Astrocyte of the cerebellum (primary cell): ENCODE results near the gene NDRG3.

Source experiments
- DNase-seq: peaks from one replicate; pipeline ENCODE4 v3.0.0-alpha.2; 2011; ENCODE audit warnings: low read depth
- H3K4me3 ChIP-seq: 2 replicates; pipeline ENCODE4 v1.5.1; 2011; ENCODE audit warnings: mild to moderate bottlenecking, low read depth, low read length, moderate library complexity
- CTCF ChIP-seq: IDR thresholded peaks from 2 replicates; pipeline ENCODE4 v1.5.1; 2012; ENCODE audit warnings: low read length, low read depth, moderate library complexity, mild to moderate bottlenecking; ENCODE audit errors: missing control alignments
- in situ Hi-C: cut with HindIII; loops from 2 replicates; pipeline ENCODE4 v1.10.0; 2017; ENCODE audit warnings: low sequenced_read_pairs

The NDRG3 gene

DNA sequence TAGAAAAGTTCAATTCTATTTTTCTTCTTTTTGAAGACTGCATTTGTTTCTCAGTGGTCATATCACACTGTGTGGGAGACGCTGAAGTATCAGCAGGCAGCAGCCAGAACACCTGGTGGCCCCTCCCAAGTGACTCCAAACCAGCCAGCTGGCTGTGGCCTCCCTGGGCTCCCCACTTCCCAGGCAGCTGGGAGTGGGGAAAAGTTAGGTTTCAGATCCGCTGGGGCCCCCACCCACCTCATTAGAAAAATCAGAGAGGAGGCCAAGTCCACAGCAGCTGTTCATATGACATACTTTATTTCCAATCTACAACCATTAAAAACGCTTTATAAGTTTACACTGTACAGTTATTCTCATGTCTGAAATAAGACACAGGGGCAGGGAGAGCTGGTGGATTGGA lies 31.3 kb upstream of the NDRG3 start:
- DNase-seq, result no peak
- no peak for TF ChIP-seq CTCF
- H3K4me3 ChIP-seq, result no peak overlapping the region
- in situ Hi-C loops, result no loop called here

DNA sequence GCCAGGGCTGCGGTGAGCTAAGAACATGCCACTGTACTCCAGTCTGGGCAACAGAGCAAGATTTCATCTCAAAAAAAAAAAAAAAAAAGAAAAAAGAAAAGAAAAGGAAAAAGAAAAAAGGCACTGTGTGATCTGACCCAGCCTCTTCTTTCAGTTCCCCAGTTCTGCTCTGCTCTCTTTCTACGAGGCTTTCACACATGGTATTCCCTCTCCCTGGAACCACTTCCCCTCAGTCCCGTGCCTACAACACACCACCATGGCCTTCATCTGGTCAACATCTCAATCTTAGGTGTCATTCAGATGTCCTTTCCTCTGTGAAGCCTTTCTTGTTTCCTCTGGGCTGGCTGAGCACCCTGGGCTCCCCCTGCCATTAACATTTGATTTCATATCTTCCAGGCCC lies 29.9 kb upstream of the NDRG3 start:
- H3K4me3 ChIP-seq, result no peak overlapping the region
- TF ChIP-seq CTCF, result no peak
- in situ Hi-C loops, result no loop called here
- no peak for DNase-seq

DNA sequence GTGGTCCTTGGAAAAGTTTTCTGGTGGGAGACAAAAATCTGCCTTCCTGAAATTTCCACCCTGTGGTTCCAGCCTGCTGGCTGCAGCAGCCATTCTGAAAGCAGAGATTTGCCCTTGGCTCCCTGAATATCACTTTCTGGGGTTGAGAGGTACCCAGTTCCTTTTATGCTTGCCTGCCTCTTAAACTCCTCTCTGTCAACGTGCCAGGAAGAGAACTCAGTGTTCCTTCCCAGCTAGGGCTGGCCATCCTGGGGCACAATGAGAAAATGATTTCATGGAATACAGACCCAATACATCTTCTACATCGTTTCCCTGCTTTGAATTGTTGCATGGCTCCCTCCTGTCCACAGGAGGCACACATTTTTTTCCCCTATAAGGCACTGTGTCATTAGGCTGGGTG lies 29.3 kb upstream of the NDRG3 start:
- in situ Hi-C loops, result no loop called here
- no peak overlapping the region for H3K4me3 ChIP-seq
- TF ChIP-seq CTCF, result no peak
- DNase-seq, result no peak

- H3K4me3 ChIP-seq, result peak within 1 kb of the TSS; percentile 70
- peak; percentile 75 for TF ChIP-seq CTCF
- DNase-seq, result peak; percentile 92
- in situ Hi-C loops, result loop anchor here (25.0 kb wide), 2 partner anchors 211 to 286 kb away; partner anchors contain the start of gene TGIF2
Measured at GRCh38 chr20:36773597-36774390, 27.9 kb upstream of the NDRG3 start, which contains the start of gene DSN1. DSN1 (minus strand) TSS chr20:36773763; CDS start chr20:36771458, 2,305 bp downstream.

DNA sequence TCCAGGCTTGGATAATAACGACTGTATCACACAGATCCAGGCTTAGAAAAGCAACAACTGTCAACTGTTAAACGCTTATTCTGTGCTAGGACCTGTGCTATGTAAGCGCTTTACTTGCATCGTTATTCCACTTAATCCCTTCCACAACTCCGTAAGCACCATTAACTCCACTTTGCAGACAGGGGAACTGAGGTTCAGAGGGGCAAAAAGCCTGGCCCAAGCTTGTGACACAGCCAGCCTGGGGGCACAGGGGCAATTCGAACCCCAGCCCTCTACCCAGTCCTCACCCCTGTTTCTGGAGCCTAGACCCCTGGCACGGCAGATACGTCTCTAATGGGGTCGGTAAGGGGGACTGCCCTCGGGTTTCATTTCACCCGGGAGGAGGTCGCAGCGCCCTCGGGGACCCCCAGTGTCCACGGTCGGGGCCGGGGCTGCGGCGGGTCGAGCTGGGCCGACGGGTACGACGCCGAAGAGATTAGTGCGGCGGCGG lies 27.3 kb upstream of the NDRG3 start:
- in situ Hi-C loops, result loop anchor here (25.0 kb wide), 2 partner anchors 211 to 286 kb away; partner anchors contain the start of gene TGIF2
- no peak for DNase-seq
- TF ChIP-seq CTCF, result no peak
- peak overlapping the region; percentile 70 for H3K4me3 ChIP-seq

DNA sequence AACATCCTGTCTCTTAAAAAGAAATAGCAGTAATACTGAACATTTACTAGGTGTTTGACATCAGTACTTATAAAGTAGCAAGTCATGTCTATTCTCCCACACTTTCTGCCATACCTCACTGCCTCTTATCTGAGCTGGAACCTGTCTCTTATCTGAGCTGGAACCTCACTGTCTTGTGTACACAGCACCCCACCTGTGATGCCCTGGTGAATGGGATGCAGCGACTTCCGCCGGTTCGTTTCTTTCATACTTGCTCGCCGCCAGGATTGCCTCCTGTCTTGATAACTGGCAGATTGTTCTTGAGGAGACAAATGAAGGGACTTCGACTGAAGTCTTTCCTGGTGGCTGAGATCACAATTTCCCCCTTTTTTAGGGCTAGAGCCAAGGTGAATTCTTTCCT lies 24.8 kb upstream of the NDRG3 start:
- no peak for TF ChIP-seq CTCF
- in situ Hi-C loops, result loop anchor here (25.0 kb wide), 2 partner anchors 208 to 283 kb away; partner anchors contain the start of gene TGIF2
- H3K4me3 ChIP-seq, result no peak overlapping the region
- DNase-seq, result no peak
